ENCODE data around the gene ACYP1.

The ACYP1 gene

DNA sequence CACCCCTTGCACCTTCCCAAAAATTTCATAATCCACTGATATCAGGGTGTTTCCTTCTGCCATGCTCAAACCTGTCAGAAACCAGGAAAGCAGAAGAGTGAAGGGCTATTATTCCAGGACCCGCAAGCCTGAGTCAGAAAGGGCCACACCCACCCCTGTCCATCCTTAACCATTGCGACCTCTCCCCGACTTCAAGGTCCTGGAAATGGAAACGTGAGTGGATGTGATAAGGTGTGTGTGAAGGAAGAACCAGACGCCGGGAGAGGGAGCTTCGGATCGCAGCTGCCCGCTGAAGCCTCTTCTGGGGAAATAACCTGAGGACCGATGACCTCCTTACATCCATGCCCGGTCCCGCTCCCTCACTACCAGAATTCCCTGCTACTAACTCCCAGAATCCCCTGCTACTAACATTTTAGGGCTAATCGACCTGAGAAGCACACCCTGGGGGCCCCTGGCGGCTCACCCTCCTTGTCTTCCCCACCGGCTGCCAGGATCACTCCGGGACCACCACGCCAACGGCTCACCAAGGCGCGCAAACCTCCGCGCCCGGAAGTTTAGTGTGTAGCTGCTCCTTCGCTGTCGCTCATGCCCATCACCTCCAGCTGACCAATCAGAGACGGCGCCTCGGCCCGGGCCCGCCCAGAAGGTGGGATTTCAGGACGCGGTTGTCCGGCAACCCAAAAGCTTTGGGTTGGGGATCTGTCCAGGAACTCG is at the start of gene ACYP1:
TSS of gene ACYP1 (minus strand) at position 534 of the 714 bp plus-strand sequence. CDS start at position 63, 471 bp downstream.
- peak; percentile 86 to 89 for DNase-seq

- no peak for DNase-seq
Observed at GRCh38 chr14:75109877-75110276, 46.1 kb upstream of the ACYP1 start.

DNA sequence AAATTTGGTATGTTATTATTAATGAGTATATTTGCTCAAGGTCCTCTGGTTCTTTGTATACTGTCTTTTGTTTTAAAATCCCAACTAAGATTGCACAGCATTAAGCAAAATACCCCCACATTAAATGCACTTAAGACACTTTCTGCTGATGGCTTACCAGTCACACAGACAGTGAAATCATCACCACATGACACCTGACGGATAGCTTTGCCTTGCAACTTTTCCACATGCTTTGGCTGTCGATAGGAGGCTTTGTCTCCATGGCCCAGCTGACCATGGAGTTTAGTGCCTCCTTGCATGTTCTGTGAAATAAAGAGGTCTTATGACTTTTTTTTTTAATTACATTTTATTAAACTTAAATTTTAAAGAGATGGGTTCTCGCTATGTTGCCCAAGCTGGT is 43.4 kb upstream of the ACYP1 start:
- no peak for DNase-seq

GRCh38 chr14:75101491-75101890 is 37.7 kb upstream of the ACYP1 start:
- DNase-seq: no peak

GRCh38 chr14:75098682-75099081 is 34.9 kb upstream of the ACYP1 start:
- DNase-seq: no peak

GRCh38 chr14:75098212-75098611 is 34.4 kb upstream of the ACYP1 start:
- DNase-seq: no peak

DNA sequence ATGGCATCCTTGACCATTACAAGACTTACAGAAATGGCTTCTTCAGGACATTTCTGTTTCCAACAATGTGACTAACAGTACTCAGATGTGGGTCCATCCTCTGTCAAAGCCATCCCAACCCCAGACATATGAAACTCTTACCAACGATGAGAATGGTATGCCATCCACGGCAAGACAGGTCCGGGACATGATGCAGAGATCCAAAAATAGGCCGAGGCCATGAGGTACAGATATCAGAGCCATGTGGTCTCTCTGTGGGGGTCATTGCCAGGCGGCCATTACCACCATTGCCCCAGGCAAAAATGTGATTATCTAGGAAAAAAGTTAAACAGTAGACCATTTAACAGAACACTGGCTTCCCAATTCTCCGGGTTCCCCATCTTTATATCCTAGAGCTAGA is 33.1 kb upstream of the ACYP1 start:
- no peak for DNase-seq

DNA sequence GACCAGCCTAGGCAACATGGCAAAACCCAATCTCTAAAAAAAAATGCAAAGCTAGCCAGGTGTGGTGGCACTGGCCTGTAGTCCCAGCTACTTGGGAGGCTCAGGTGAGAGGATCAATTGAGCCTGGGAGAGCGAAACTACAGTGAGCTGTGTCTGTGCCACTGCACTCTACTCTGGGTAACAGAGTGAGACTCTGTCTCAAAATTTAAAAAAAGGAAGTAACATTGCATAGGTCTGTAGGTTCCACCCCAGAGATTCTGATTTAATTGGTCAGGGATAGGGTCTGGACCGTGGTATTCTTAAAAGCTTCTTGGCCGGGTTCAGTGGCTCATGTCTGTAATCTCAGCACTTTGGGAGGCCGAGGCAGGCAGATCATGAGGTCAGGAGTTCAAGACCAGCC is 31.9 kb upstream of the ACYP1 start:
- no peak for DNase-seq

- DNase-seq: no peak
Observed at GRCh38 chr14:75094896-75095295, 31.1 kb upstream of the ACYP1 start.

- no peak for DNase-seq
Observed at GRCh38 chr14:75092698-75093097, 28.9 kb upstream of the ACYP1 start.

GRCh38 chr14:75091251-75091650 is 27.4 kb upstream of the ACYP1 start:
- no peak for DNase-seq

DNA sequence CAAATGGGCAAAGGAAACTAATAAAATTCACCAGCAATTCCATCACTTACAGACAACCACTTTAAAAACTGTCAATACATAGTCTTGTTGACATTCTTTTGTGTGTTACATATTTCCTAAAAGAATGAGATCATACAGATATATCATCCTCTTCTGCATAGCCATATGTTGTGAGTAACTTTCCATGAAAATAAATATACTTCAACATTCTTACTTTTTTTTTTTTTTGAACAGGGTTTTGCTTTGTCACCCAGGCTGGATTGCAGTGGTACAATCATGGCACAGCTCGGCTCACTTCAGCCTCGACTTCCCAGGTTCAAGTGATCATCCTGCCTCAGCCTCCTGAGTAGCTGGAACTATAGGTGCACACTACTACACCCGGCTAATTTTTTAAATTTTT is 26.5 kb upstream of the ACYP1 start:
- no peak for DNase-seq

DNA sequence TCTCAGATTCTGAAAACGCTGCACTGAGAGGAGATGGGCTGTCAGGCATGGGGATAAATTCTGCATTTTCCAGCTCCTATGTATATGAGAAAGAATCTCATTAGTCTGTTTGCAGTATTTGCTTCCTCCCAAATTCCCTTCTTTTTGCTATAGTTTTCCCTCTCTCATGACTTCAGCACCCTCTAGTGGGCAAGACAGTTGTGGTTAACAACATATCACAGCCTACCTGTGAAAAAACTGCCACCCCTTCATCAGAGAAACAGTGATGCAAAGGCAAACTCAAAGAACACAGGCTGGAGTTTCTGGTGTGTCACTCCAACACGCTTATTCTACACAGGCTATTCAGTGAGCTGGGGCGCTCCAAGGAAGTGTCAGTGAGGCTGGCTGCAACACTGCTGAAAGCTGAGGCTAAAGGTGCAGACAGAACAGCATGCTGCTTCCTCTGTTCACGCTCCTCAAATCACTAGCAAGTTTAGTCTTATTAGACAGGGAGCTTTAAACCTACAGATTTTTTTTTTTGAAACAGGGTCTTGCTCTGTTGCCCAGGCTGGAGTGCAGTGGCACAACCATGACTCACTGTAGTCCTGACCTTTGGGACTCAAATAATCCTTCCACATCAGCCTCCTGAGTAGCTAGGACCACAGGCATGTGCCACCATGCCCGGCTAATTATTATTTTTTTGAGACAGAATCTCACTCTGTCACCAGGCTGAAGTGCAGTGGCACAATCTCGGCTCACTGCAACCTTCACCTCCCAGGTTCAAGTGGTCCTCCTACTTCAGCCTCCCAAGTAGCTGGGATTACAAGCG is 24.9 kb upstream of the ACYP1 start:
- DNase-seq: peak; percentile 21 to 23

DNA sequence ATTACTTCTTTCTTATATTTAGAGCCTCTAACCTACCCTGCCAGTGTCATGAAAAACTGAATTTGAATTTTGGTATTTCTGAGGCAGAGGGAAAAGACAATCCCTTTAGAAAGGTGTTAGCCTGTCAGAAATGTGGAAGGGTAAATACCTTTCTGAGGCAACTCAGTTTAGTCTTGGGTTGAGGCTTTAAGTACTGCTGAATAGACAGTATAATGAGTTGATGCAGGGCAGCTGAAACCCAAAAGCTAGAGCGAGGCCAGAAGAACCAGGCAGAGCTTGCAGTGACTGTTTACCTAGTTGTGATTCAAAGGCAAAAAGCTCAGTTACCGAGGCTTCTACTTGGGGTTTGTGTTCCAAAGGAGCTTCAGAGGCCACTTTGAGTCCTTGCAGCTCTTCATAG is 24.3 kb upstream of the ACYP1 start:
- DNase-seq: no peak

DNA sequence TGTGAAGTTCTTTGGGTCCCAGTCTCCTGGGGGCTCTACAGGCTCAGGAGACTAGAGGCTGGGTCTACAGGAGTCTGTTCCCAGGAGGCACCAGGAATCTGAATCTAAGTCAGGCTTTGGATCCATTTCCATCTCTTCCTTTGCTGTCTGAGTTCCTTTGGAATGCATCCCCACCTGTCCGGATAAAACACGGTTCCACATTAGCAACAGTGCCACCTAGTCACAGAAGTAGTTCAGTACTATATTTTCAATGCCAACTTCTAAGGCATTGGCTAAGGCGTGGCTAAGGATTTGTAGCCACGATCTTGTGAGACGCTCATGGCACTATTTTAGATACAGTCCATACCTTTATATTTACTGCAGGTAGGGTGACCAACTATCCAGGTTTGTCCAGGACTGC is 20.7 kb upstream of the ACYP1 start:
- no peak for DNase-seq

- DNase-seq: no peak
Observed at GRCh38 chr14:75083271-75083670, 19.4 kb upstream of the ACYP1 start.

GRCh38 chr14:75081660-75082229 is 17.9 kb upstream of the ACYP1 start:
- DNase-seq: no peak

- DNase-seq: no peak
Observed at GRCh38 chr14:75079521-75079920, 15.7 kb upstream of the ACYP1 start.

DNA sequence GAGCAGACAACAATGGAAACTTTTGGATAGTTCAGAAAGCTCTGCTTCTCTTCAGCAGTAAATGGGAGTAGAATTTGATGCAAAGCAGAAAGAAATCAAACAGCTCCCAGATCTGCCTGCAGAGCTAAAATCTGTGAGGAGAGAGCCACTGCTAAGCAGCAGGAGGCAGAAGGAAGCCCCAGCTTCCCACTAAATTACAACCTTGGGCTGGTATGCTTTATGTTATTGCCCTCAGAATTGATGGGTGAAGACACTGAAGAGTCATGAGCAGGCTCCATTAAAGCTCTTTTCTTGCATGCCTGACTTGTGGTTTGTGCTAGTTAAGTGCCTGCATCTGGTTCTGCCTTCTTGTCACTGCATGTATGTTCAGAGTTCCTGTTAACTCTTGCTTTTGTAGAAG is 14.0 kb upstream of the ACYP1 start:
- DNase-seq: no peak

DNA sequence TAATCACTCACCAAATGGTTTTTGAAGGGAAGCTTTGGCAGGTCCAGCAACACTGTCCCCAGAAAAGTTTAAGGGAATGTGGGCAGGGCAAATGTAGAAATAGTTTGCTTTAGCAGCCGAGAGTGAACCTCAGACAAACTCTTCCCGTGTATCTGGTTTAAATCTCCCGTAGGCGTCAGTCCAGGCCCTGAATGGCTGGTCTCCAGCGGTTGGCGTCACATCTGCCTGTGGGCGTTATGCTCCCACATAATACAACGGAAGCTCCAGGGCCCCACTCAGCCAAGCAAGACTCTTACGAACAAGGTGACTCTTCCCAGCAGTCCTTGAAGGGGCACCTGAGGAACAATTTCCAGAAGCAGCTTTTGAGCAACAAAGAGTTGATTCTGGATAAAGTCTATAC is 6.6 kb upstream of the ACYP1 start:
- DNase-seq: no peak

DNA sequence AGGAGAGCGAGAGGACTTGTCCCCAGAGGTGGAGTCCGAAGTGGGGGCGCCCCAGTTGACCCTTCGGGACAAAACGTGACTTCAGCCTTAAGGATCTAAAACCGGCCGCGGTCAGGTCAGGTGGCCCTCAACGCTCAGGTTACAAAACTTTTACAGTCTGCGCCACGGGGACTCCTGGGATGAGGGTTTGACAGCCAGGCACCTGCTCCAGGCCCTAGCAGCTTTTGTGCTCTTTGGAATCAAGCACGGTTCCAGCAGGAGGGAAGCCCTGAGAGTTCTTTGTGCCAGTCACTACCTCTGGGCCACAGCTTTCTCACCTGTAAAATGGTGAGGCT is 6.0 kb upstream of the ACYP1 start:
- DNase-seq: no peak

DNA sequence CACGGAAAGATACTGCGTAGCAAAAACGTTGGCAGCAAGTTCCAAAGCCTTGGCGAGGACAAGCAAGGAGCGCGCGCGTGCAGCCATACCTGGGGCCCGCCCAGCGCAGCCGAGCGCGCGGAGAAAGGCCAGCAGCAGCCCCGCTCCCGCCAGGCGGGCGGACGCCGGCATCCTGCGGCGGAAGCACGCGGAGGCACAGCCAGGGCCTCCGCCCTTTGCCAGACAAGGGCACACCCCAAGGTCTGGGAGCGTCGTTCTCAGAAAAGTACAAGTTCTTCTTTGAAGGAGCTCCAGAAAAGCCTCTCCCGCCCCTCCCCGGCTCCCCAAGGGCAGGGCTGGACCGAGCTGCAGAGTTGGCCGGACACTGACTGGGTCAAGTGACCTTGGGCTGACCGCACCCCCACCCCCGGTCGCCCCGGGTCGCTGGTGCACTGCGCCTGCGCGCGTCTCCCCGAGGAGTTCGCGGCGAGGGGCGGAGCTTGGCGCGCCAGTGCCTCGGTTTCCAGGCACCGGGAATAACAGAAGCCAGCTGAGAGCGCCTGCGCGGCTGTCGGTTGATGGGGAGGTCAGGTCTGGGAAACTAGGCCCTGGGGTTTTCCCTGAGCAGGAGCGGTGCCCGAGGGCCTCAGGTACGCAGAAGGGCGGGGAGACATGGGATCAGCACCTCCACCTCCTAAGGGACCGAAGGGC is 5.4 kb upstream of the ACYP1 start, which contains the start of gene ZC2HC1C:
TSS of gene ZC2HC1C (plus strand) at position 521 of the 690 bp plus-strand sequence. CDS start 933 bp downstream, outside the sequence.
- DNase-seq: peak; percentile 21 to 28

Data from activated CD4-positive, alpha-beta T cell treated with anti-CD3 and anti-CD28 coated beads, Interleukin-2, amount 50 U/mL, for 4 hours (primary cell).